Measurements from ENCODE around the gene TBC1D13.
A peak's percentile ranks its signal among the peaks of the same experiment; 100 is the strongest.

DNA sequence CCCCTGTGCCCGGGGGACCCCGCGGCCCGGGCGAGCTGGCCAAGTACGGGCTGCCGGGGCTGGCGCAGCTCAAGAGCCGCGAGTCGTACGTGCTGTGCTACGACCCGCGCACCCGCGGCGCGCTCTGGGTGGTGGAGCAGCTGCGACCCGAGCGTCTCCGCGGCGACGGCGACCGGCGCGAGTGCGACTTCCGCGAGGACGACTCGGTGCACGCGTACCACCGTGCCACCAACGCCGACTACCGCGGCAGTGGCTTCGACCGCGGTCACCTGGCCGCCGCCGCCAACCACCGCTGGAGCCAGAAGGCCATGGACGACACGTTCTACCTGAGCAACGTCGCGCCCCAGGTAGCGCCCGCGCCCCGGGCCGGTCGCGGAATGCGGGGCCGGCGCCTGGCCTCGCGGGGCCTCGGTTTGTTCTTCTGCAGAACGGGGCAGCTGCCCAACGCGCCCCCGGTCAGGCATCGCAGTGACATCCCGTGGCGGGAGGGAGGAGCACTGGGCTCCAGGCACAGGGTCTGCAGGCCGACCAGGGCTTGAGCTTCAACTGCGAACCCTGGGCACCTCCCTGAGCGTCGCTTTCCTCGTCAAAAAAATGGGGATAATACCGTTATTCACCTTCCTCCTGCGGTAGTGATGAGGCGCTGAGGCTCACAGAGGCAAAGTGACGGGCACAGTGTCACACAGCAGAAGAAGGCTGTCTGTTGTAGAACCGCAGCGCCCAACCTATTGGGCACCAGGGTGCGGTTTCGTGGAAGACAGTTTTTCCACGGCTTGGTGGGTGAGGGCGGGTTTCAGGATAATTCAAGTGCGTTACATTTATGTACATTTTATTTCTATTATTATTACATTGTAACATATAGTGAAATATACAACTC lies 32.0 kb downstream of the TBC1D13 start:
- TF ChIP-seq ETV5 (CRISPR knock-in tag; IDR thresholded peaks at IDR 0.05; ENCODE audit: low read depth) (no peak), TEAD4 (IDR thresholded peaks at IDR 0.05; ENCODE audit: low read length) (no peak), TEAD4 (CRISPR knock-in tag; IDR thresholded peaks at IDR 0.05; ENCODE audit: borderline replicate concordance) (no peak; the same call in 1 of the 2 replicates), ZBED1 (IDR thresholded peaks at IDR 0.05) (no peak), NRF1 (conservative IDR thresholded peaks at IDR 0.05 in 1 of 2, IDR thresholded peaks at IDR 0.05 in 1 of 2) (no peak), JUND (IDR thresholded peaks at IDR 0.05; ENCODE audit: borderline replicate concordance, low read depth, low read length) (no peak), JUND (tag; IDR thresholded peaks at IDR 0.05; ENCODE audit: borderline replicate concordance, low read depth, low read length) (no peak), ZEB2 (IDR thresholded peaks at IDR 0.05) (0 out of 2 replicates have a peak, but pooled peaks have one; percentile 20)
